Keratinocyte (primary cell): Measurements from ENCODE around the gene LGR6. TPM values are rescaled to one million over a fixed set of nuclear protein-coding genes. Genes with fewer than 3 reads are reported as not detected.

Experiments
- DNase-seq: peaks from one replicate; pipeline ENCODE4 v3.0.0-alpha.2; 2011; ENCODE audit warnings: low read depth, missing footprints, low spot score
- FAIRE-seq: peaks from 2 replicates; lab custom pipeline; 2011; peaks lifted over from hg19 to GRCh38; lab: Jason Lieb, UNC
- H2AFZ ChIP-seq: 2 replicates; pipeline ENCODE4 v1.6.0; 2012; ENCODE audit warnings: low read length, control low read depth, inconsistent platforms; ENCODE audit not compliant: control insufficient read depth
- H3K27ac ChIP-seq: 2 replicates; pipeline ENCODE4 v1.5.1; 2011; ENCODE audit warnings: low read length; ENCODE audit not compliant: control insufficient read depth, insufficient read depth
- H3K27me3 ChIP-seq: 3 replicates; pipeline ENCODE4 v1.6.0; 2011; ENCODE audit warnings: low read length; ENCODE audit not compliant: control insufficient read depth, insufficient read depth; ENCODE audit errors: extremely low read depth
- H3K36me3 ChIP-seq, 2 experiments: 2 replicates in 1 of 2; 3 replicates in 1 of 2; pipeline ENCODE4 v1.5.1; 2011; ENCODE audit warnings: low read length in 2 of 2, mild to moderate bottlenecking in 1 of 2; ENCODE audit not compliant: control insufficient read depth in 2 of 2, insufficient read depth in 2 of 2; ENCODE audit errors: extremely low read depth in 1 of 2
- H3K4me1 ChIP-seq: 3 replicates; pipeline ENCODE4 v1.5.1; 2011; ENCODE audit warnings: low read length; ENCODE audit not compliant: control insufficient read depth, insufficient read depth; ENCODE audit errors: extremely low read depth
- H3K4me2 ChIP-seq: 3 replicates; pipeline ENCODE4 v1.6.0; 2011; ENCODE audit warnings: low read depth, low read length; ENCODE audit not compliant: control insufficient read depth, insufficient read depth; ENCODE audit errors: extremely low read depth
- H3K4me3 ChIP-seq, 3 experiments: fragments of 200-600 bp in 1 of 3; sonication (generic) in 1 of 3; 2 replicates in 2 of 3; 3 replicates in 1 of 3; pipeline ENCODE4 v1.5.1; 2011 to 2016; ENCODE audit warnings: low read length in 3 of 3, mild to moderate bottlenecking in 3 of 3, control low read depth in 2 of 3, inconsistent platforms in 1 of 3, low read depth in 1 of 3, mixed read lengths in 1 of 3, mixed run types in 1 of 3, moderate library complexity in 1 of 3; ENCODE audit not compliant: control insufficient read depth in 2 of 3, insufficient read depth in 2 of 3; ENCODE audit errors: extremely low read depth in 1 of 3
- H3K79me2 ChIP-seq: 2 replicates; pipeline ENCODE4 v1.6.0; 2012; ENCODE audit warnings: low read length; ENCODE audit not compliant: control insufficient read depth, insufficient read depth
- H3K9ac ChIP-seq: 3 replicates; pipeline ENCODE4 v1.6.0; 2011; ENCODE audit warnings: low read length; ENCODE audit not compliant: control insufficient read depth, insufficient read depth; ENCODE audit errors: extremely low read depth
- H3K9me1 ChIP-seq: 3 replicates; pipeline ENCODE4 v1.6.0; 2011; ENCODE audit warnings: low read length; ENCODE audit not compliant: control insufficient read depth, insufficient read depth; ENCODE audit errors: extremely low read depth
- H3K9me3 ChIP-seq: 2 replicates; pipeline ENCODE4 v1.5.1; 2012; ENCODE audit warnings: low read depth, low read length; ENCODE audit not compliant: control insufficient read depth
- H4K20me1 ChIP-seq: 3 replicates; pipeline ENCODE4 v1.6.0; 2011; ENCODE audit warnings: low read length; ENCODE audit not compliant: control insufficient read depth, insufficient read depth; ENCODE audit errors: extremely low read depth
- EZH2 ChIP-seq: IDR thresholded peaks from one replicate; pipeline ENCODE4 v1.6.1; 2012; ENCODE audit warnings: inconsistent platforms, mild to moderate bottlenecking, low read length, moderate library complexity
- dilution Hi-C: fragments of 300-500 bp; cut with MboI; formaldehyde crosslinking; loops from one replicate; pipeline ENCODE4 v1.7.0; 2020; ENCODE audit warnings: low sequenced_read_pairs; ENCODE audit not compliant: extremely low pct_ligation_motif_present
- polyA plus RNA-seq, 5 experiments: library from polyadenylated mRNA; depleted of rRNA in 3 of 5; stranded (reverse) in 3 of 5; stranded (forward) in 1 of 5; unstranded in 1 of 5; fragments of >200 nt; gene quantifications; 1 replicate in 1 of 5; 2 replicates in 3 of 5; 3 replicates in 1 of 5; pipeline versions ENCODE4 v1.2.1 to v1.2.3, GENCODE V29; 2011 to 2012; ENCODE audit warnings: missing spikeins in 2 of 5, low read depth in 1 of 5, low replicate concordance in 1 of 5
- TF ChIP-seq, protein P1 (sequence below), 3 experiments: IDR thresholded peaks in 1 of 3; conservative IDR thresholded peaks in 1 of 3; optimal IDR thresholded peaks in 1 of 3; 2 replicates in 2 of 3; 3 replicates in 1 of 3; pipeline versions ENCODE3 to v1.5.1; 2011; ENCODE audit warnings: low read length in 3 of 3, mild to moderate bottlenecking in 3 of 3, moderate library complexity in 2 of 3, control low read depth in 1 of 3, inconsistent platforms in 1 of 3; ENCODE audit not compliant: insufficient read depth in 2 of 3; ENCODE audit errors: extremely low read depth in 1 of 3

LGR6 gene
- polyA plus RNA-seq, 1 donor (not counting 4 experiments of a cell fraction or from before 2014, with no cell fraction given) = 0.42 TPM

DNA sequence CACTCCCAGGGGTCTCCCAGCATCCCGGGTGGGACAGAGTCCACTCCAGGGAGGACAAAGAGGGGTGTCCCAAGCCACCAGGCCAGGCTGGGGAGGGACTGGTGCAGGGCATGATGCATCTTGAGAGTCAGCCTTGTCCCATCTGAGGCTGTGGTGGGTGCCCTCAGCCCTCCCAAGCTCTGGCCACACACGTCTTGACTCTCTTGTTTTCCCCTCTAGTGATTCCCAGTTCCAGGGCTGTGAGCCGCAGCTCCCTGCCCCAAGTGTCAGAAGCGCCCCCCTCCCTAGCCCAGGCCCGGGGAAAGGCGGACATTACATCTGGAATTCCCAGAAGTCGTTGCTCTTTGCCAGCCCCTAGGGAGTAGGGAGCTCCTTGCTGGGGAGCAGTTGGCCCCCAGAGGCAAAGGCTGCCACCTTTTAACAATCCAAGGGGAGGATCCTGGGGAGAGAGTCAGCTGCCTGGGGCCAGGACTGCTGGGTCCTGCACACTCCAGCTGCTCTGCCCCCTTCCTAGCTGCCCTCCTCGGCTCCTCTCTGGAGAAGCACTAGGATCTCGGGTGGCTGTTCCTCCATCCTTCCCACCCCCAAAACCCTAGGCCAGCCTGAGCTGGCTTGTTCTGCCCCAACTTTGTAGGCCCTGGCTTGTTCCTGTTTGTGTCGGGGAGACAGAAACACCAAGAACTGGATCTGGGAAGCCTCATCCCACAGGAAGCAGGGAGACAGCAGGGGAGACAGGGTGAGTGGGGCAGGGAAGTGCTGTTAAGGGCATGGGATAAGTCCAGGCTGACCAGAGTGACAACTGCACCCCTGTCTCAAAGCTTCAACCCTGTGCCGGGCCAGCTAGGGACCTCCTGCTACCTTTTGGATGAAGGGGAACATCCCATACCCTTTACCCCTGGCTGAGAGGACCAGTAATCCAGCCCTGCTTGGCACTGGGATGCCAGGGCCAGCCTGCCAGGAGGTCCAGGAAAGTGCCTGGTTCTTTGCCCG, 30.0 kb upstream of the LGR6 start:
- Histone ChIP-seq H3K4me2 (no peak overlapping the region), H3K9ac (no peak overlapping the region), H3K4me3 (no peak overlapping the region), H4K20me1 (no peaks in the 10 kb centered on the region), H3K27ac (no peak overlapping the region), H3K9me3 (no peaks in the 10 kb centered on the region), H3K4me1 (no peaks in the 10 kb centered on the region), H3K36me3 (no peaks in the 10 kb centered on the region), H3K9me1 (no peaks in the 10 kb centered on the region), H3K27me3 (peaks cover 11% of the 10 kb centered on the region), H3K79me2 (no peaks in the 10 kb centered on the region), H2AFZ (no peak overlapping the region)
- TF ChIP-seq, protein P1, sequence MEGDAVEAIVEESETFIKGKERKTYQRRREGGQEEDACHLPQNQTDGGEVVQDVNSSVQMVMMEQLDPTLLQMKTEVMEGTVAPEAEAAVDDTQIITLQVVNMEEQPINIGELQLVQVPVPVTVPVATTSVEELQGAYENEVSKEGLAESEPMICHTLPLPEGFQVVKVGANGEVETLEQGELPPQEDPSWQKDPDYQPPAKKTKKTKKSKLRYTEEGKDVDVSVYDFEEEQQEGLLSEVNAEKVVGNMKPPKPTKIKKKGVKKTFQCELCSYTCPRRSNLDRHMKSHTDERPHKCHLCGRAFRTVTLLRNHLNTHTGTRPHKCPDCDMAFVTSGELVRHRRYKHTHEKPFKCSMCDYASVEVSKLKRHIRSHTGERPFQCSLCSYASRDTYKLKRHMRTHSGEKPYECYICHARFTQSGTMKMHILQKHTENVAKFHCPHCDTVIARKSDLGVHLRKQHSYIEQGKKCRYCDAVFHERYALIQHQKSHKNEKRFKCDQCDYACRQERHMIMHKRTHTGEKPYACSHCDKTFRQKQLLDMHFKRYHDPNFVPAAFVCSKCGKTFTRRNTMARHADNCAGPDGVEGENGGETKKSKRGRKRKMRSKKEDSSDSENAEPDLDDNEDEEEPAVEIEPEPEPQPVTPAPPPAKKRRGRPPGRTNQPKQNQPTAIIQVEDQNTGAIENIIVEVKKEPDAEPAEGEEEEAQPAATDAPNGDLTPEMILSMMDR (optimal IDR thresholded peaks at IDR 0.05 in 1 of 3, IDR thresholded peaks at IDR 0.05 in 1 of 3, conservative IDR thresholded peaks at IDR 0.05 in 1 of 3; ENCODE audit: extremely low read depth in 1 of 3, insufficient read depth in 2 of 3, low read length in 3 of 3) = no peak
- TF ChIP-seq EZH2 = no peak
- dilution Hi-C loops = no loop called here
- FAIRE-seq = no peak
- no peak for DNase-seq

DNA sequence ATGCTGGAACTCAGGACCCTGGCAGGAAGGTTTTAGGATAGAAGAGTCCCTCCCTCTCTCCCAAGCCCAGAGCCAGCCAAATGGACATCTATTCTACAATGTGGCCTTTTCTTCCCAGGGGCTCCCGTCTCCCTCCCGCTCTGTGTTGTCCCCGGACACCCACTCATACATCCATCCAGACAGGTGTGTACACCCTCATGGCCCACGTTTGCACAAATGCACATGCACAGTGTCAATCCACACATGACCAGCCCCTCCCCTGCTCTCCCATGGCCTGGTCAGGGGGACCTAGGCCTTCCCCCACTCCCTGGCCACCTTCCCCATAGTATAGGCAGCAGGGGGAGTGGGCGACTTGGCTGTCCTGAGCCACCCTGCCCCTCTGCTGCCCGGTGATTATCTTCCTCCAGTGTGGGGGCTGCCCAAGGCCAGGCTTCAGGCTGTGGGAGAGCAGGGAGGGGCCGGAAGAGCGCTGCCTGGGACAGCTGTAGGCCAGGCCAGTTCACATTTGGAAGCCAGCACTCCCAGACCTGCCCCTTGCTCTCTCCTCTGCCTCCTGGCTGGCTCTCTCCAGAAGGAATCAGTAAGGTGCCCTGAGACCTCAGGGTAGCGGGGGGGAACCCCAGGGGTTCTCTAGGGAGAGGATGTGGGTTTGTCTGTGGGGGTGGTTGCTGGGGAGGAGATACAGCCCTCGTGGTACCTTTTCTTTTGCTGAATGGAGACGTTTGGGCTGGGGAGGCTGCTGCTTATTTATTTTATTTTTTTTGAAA, 29.1 kb upstream of the LGR6 start:
- no peaks in the 10 kb centered on the region for H4K20me1 ChIP-seq
- peaks cover 11% of the 10 kb centered on the region for H3K27me3 ChIP-seq
- DNase-seq (no peak), FAIRE-seq (no peak)
- H3K79me2 ChIP-seq = no peaks in the 10 kb centered on the region
- dilution Hi-C loops = no loop called here
- no peak overlapping the region for H3K4me2 ChIP-seq
- H3K9me3 ChIP-seq = no peaks in the 10 kb centered on the region
- no peak overlapping the region for H2AFZ ChIP-seq
- TF ChIP-seq, protein P1 (optimal IDR thresholded peaks at IDR 0.05 in 1 of 3, IDR thresholded peaks at IDR 0.05 in 1 of 3, conservative IDR thresholded peaks at IDR 0.05 in 1 of 3; ENCODE audit: extremely low read depth in 1 of 3, insufficient read depth in 2 of 3, low read length in 3 of 3) = no peak
- no peak for TF ChIP-seq EZH2
- no peak overlapping the region for H3K4me3 ChIP-seq
- no peak overlapping the region for H3K27ac ChIP-seq
- no peaks in the 10 kb centered on the region for H3K36me3 ChIP-seq
- no peak overlapping the region for H3K9ac ChIP-seq
- no peaks in the 10 kb centered on the region for H3K9me1 ChIP-seq
- no peaks in the 10 kb centered on the region for H3K4me1 ChIP-seq
